CD14-positive monocyte (primary cell): ENCODE results near the gene TRIM52. TPM values are rescaled to one million over a fixed set of nuclear protein-coding genes. Genes with fewer than 3 reads are reported as not detected.
A peak's percentile ranks its signal among the peaks of the same experiment; 100 is the strongest.

Experiments
- DNase-seq, 3 donors: peaks; one replicate each; pipeline ENCODE4 v3.0.0-alpha.2; 2011 to 2022
- H2AFZ ChIP-seq: 2 replicates; pipeline ENCODE4 v1.6.0; 2012; ENCODE audit warnings: mild to moderate bottlenecking, low read depth, low read length, inconsistent platforms; ENCODE audit not compliant: insufficient read depth, poor library complexity, severe bottlenecking
- H3K27ac ChIP-seq, 2 donors: 1 replicate in 1 of 2; 2 replicates in 1 of 2; pipeline ENCODE4 v1.5.1; 2012 to 2013; ENCODE audit warnings: low read length in 2 of 2, control low read depth in 1 of 2, inconsistent platforms in 1 of 2, low read depth in 1 of 2, mild to moderate bottlenecking in 1 of 2
- H3K27me3 ChIP-seq, 2 donors: one replicate each; pipeline versions ENCODE4 v1.6.0 to v1.6.1; 2011 to 2013; ENCODE audit warnings: low read length in 2 of 2; ENCODE audit not compliant: control insufficient read depth in 2 of 2, insufficient read depth in 2 of 2
- H3K36me3 ChIP-seq, 2 donors: replicated peaks in 1 of 2; 1 replicate in 1 of 2; 2 replicates in 1 of 2; pipeline versions ENCODE4 v1.5.1 to v1.6.1; 2012 to 2013; ENCODE audit warnings: low read length in 2 of 2, control low read depth in 1 of 2, inconsistent platforms in 1 of 2, mild to moderate bottlenecking in 1 of 2; ENCODE audit not compliant: insufficient read depth in 2 of 2, control insufficient read depth in 1 of 2
- H3K4me1 ChIP-seq, 2 donors: 1 replicate in 1 of 2; 2 replicates in 1 of 2; pipeline versions ENCODE4 v1.5.1 to v1.6.1; 2012 to 2013; ENCODE audit warnings: low read length in 2 of 2, control low read depth in 1 of 2, inconsistent platforms in 1 of 2, mild to moderate bottlenecking in 1 of 2, moderate library complexity in 1 of 2; ENCODE audit not compliant: insufficient read depth in 2 of 2, control insufficient read depth in 1 of 2
- H3K4me2 ChIP-seq: replicated peaks from 2 replicates; pipeline ENCODE3; 2012; ENCODE audit warnings: low read length, moderate library complexity, mild to moderate bottlenecking; ENCODE audit not compliant: poor library complexity, severe bottlenecking; ENCODE audit errors: extremely low read depth
- H3K4me3 ChIP-seq, 3 experiments: fragments of 200-600 bp in 1 of 3; sonication (generic) in 1 of 3; replicated peaks in 1 of 3; 1 replicate in 2 of 3; 2 replicates in 1 of 3; pipeline ENCODE4 v1.5.1; 2011 to 2013; ENCODE audit warnings: low read length in 3 of 3, mild to moderate bottlenecking in 3 of 3, control low read depth in 2 of 3, low read depth in 2 of 3, inconsistent platforms in 1 of 3, moderate library complexity in 1 of 3
- H3K79me2 ChIP-seq: 2 replicates; pipeline ENCODE4 v1.6.0; 2012; ENCODE audit warnings: mild to moderate bottlenecking, control low read depth, inconsistent platforms, low read length, moderate library complexity; ENCODE audit not compliant: insufficient read depth
- H3K9ac ChIP-seq: 2 replicates; pipeline ENCODE4 v1.6.0; 2017; ENCODE audit warnings: low read length, mild to moderate bottlenecking; ENCODE audit not compliant: insufficient read depth, poor library complexity, severe bottlenecking
- H3K9me3 ChIP-seq, 2 donors: replicated peaks in 1 of 2; 1 replicate in 1 of 2; 2 replicates in 1 of 2; pipeline versions ENCODE4 v1.5.1 to v1.6.1; 2012 to 2013; ENCODE audit warnings: low read length in 2 of 2, control low read depth in 1 of 2; ENCODE audit not compliant: control insufficient read depth in 1 of 2, insufficient read depth in 1 of 2
- H4K20me1 ChIP-seq: 2 replicates; pipeline ENCODE4 v1.6.0; 2012; ENCODE audit warnings: mild to moderate bottlenecking, low read length, control low read depth, moderate library complexity; ENCODE audit not compliant: insufficient read depth
- H3K27ac Mint-ChIP-seq, 7 donors: one replicate each; pipeline ENCODE4 v1.8.0; 2020; ENCODE audit warnings: mild to moderate bottlenecking in 7 of 7, mixed read lengths in 7 of 7, moderate library complexity in 6 of 7, inconsistent platforms in 2 of 7
- H3K27me3 Mint-ChIP-seq, 3 donors: one replicate each; pipeline ENCODE4 v1.8.0; 2021 to 2022; ENCODE audit warnings: low read depth in 3 of 3, mild to moderate bottlenecking in 3 of 3, mixed read lengths in 3 of 3, moderate library complexity in 3 of 3, inconsistent platforms in 1 of 3
- H3K36me3 Mint-ChIP-seq, 2 donors: one replicate each; pipeline ENCODE4 v1.8.0; 2020; ENCODE audit warnings: mixed read lengths in 2 of 2, inconsistent platforms in 1 of 2, mild to moderate bottlenecking in 1 of 2
- H3K4me1 Mint-ChIP-seq: one replicate; pipeline ENCODE4 v1.8.0; 2020; ENCODE audit warnings: mild to moderate bottlenecking, mixed read lengths
- H3K4me3 Mint-ChIP-seq, 2 donors: one replicate each; pipeline ENCODE4 v1.8.0; 2020; ENCODE audit warnings: mild to moderate bottlenecking in 2 of 2, mixed read lengths in 2 of 2, moderate library complexity in 1 of 2
- H3K9me3 Mint-ChIP-seq, 7 donors: one replicate each; pipeline ENCODE4 v1.8.0; 2020 to 2022; ENCODE audit warnings: mixed read lengths in 7 of 7, mild to moderate bottlenecking in 6 of 7, moderate library complexity in 6 of 7, inconsistent platforms in 2 of 7
- CTCF ChIP-seq: fragments of 200-600 bp; IDR thresholded peaks from one replicate; pipeline ENCODE4 v1.8.0; 2022; ENCODE audit warnings: antibody characterized with exemption, mild to moderate bottlenecking
- WGBS: methylation state at CpG from one replicate; pipeline ENCODE4 v1.1.5; 2013; ENCODE audit warnings: missing lambda C conversion rate; ENCODE audit not compliant: insufficient coverage; 5-methylcytosine and 5-hydroxymethylcytosine counted together
- intact Hi-C, 2 donors: fragments of 100-400 bp; cut with micrococcal nuclease; formaldehyde crosslinking; loops; one replicate each; pipeline versions ENCODE4 v1.15.0 to v1.15.1; 2023
- polyA plus RNA-seq, 3 donors: library from polyadenylated mRNA; depleted of rRNA in 1 of 3; unstranded in 2 of 3; stranded (reverse) in 1 of 3; fragments of 300-500 nt in 2 of 3; fragments of >200 nt in 1 of 3; fragmentation: Illumina TruSeq in 2 of 3; gene quantifications; 1 replicate in 2 of 3; 2 replicates in 1 of 3; pipeline ENCODE4 v1.2.3, GENCODE V29; 2012 to 2021

Gene TRIM52
- polyA plus RNA-seq, 3 donors, result 5.7 to 26.0 (median 8.5) TPM

DNA sequence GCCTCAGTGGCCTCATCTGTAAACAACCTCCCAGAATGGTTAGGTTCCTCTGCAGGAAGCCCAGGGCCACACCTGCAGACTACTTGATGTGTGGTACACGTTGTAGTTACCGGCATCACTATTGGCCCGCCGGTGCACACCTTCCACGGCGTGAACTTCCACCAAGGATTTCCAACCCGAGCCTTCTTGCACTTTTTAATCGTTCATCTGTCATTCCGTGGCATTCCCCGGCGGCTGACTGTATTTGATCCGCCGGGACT, 43.2 kb downstream of the TRIM52 start:
- no peak for TF ChIP-seq CTCF
- Histone ChIP-seq H3K4me3 (peak overlapping the region; percentile 0 to 70 (median 22)), H3K4me2 (peak overlapping the region; percentile 82), H3K9ac (no peak overlapping the region), H2AFZ (peak overlapping the region; percentile 76), H3K36me3 (no peaks in the 10 kb centered on the region), H3K4me1 (peaks cover 43 to 44% of the 10 kb centered on the region in 2 donors), H3K27me3 (peaks cover 13 to 42% of the 10 kb centered on the region in 2 donors), H3K27ac (no peak overlapping the region), H3K9me3 (no peaks in the 10 kb centered on the region), H3K79me2 (no peaks in the 10 kb centered on the region), H4K20me1 (no peaks in the 10 kb centered on the region)
- intact Hi-C loops, result loop anchor here in 1 of 2 donors (2.0 kb wide), 2 partner anchors 15 to 29 kb away; no protein-coding TSS in a partner anchor
- WGBS, result 2% methylated on average over 11 of the region's 13 CpGs
- Mint-ChIP-seq H3K4me3 (peak overlapping the region; percentile 70 to 90), H3K27me3 (peaks cover 28 to 43% (median 32%) of the 10 kb centered on the region in 3 donors), H3K27ac (peak overlapping the region in 2 of 7 donors; percentile 50 to 79), H3K4me1 (peaks cover 44% of the 10 kb centered on the region), H3K9me3 (peaks cover 0 to 20% (median 1%) of the 10 kb centered on the region in 7 donors), H3K36me3 (peaks cover 0 to 2% of the 10 kb centered on the region in 2 donors)
- DNase-seq, result peak in 1 of 3 donors; percentile 13

DNA sequence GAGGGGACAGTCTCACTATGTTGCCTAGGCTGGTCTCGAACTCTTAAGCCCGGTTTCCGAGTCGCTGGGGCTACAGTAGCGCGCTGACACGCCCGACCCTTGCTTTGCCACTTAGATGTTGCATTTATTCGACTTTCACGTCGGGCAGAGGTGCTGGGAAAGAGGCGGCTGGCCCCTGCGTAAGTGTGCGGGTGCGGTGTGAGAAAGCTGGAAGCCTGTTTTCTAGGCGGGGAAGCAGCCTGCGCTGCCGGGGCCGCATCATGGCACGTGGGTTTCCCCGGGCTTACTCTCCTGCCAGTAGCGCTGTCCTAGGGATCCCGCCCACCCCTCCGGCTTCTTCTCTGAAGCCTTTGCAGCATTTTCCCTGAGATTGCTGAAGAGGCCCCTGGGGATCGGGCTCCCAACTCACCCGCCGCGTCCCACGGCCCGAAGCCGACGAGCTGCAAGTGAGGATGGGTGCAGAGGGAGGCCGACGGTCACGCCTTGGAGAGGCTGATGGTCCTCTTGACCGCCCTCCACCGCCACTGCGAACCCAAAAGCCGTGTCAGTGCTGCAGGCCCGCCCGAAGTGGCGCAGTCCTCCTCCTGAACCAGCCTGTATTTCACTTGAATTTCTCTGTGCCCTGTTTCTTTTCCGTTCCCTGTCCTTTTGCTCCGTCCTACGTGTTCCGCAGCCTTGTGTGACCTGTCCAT, 43.7 kb downstream of the TRIM52 start:
- Histone ChIP-seq H3K36me3 (no peaks in the 10 kb centered on the region), H3K9me3 (no peaks in the 10 kb centered on the region), H3K4me2 (peak overlapping the region; percentile 82), H4K20me1 (no peaks in the 10 kb centered on the region), H3K79me2 (no peaks in the 10 kb centered on the region), H3K4me3 (peak overlapping the region; percentile 0 to 70 (median 22)), H3K27me3 (peaks cover 13 to 42% of the 10 kb centered on the region in 2 donors), H3K4me1 (peaks cover 39 to 40% of the 10 kb centered on the region in 2 donors), H2AFZ (peak overlapping the region; percentile 76), H3K9ac (no peak overlapping the region), H3K27ac (no peak overlapping the region)
- peak overlapping the region in 2 of 7 donors; percentile 50 to 79 for H3K27ac Mint-ChIP-seq
- H3K9me3 Mint-ChIP-seq, result peaks cover 0 to 20% (median 1%) of the 10 kb centered on the region in 7 donors
- H3K4me3 Mint-ChIP-seq, result peak overlapping the region; percentile 70 to 90
- 1% methylated on average over 45 of the region's 46 CpGs for WGBS
- intact Hi-C loops, result loop anchor here in 1 of 2 donors (2.0 kb wide), 1 partner anchor 28 kb away; no protein-coding TSS in a partner anchor
- H3K27me3 Mint-ChIP-seq, result peaks cover 28 to 43% (median 33%) of the 10 kb centered on the region in 3 donors
- TF ChIP-seq CTCF, result no peak
- DNase-seq, result peak in 2 of 3 donors; percentile 27 to 37
- H3K36me3 Mint-ChIP-seq, result peaks cover 0 to 2% of the 10 kb centered on the region in 2 donors
- H3K4me1 Mint-ChIP-seq, result peaks cover 40% of the 10 kb centered on the region
